ENCODE data around the gene RBM3.
A peak's percentile ranks its signal among the peaks of the same experiment; 100 is the strongest.
"Not testable (repeated sequence)": the region's sequence is repeated elsewhere in the genome, so short reads cannot be mapped to it uniquely, and the experiment has no call there.

RBM3 gene

GRCh38 chrX:48574270-48575266 is at the start of gene RBM3:
TSS of gene RBM3 (plus strand) at chrX:48574484. CDS start at chrX:48575181, 697 bp downstream.
- peak; percentile 95 for DNase-seq (ENCODE audit: low spot score)

GRCh38 chrX:48525853-48526252 is 48.4 kb upstream of the RBM3 start:
- DNase-seq (ENCODE audit: low spot score), result not testable (repeated sequence)

GRCh38 chrX:48530736-48531135 is 43.5 kb upstream of the RBM3 start:
- no peak for DNase-seq (ENCODE audit: low spot score)

- DNase-seq (ENCODE audit: low spot score), result no peak
Observed at GRCh38 chrX:48531358-48531959, 42.8 kb upstream of the RBM3 start.

GRCh38 chrX:48532161-48532560 is 42.1 kb upstream of the RBM3 start:
- no peak for DNase-seq (ENCODE audit: low spot score)

GRCh38 chrX:48533165-48533564 is 41.1 kb upstream of the RBM3 start:
- no peak for DNase-seq (ENCODE audit: low spot score)

- DNase-seq (ENCODE audit: low spot score), result no peak
Observed at GRCh38 chrX:48538641-48539344, 35.5 kb upstream of the RBM3 start.

DNA sequence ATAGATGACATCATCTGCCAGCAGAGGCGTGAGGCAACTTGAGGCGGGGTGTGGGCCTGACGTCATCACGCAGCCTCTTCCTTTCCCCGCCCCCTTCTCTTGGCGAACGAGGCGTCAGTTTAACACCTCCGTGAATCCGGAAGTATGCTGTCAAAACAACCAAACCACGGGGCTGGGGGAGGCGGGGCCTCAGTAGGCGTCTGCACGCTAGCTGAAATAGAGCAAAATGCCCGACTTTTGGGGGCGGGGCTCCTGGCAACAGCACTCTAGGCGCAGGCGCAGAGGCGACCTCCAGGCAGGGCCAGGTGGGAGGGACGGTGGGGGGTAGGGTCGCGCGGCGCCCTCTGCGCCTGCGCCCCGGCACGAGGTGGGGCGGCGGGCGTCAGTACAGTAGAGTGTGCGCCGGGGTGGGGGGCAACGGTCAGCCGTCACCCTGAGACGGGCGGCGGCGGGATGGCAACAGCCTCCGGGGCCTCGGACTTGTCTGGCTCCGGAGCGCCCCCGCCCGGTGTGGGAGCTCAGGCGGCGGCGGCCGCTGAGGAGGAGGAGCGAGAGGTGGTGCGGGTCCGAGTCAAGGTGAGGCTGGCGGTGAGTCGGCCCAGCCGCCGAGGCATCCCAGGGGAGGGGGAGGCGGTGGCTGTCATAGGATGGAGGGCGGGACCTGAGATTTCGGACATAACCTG is 34.8 kb upstream of the RBM3 start, which contains the start of gene TBC1D25:
Gene TBC1D25, plus strand, starts transcription at position 370 of the 683 bp plus-strand sequence. Its CDS starts 84 bp downstream, at position 454.
- DNase-seq (ENCODE audit: low spot score), result peak; percentile 96

- DNase-seq (ENCODE audit: low spot score), result peak; percentile 34
Observed at GRCh38 chrX:48540028-48540375, 34.3 kb upstream of the RBM3 start.

- DNase-seq (ENCODE audit: low spot score), result no peak
Observed at GRCh38 chrX:48540480-48540879, 33.8 kb upstream of the RBM3 start.

- DNase-seq (ENCODE audit: low spot score), result no peak
Observed at GRCh38 chrX:48541140-48541814, 33.0 kb upstream of the RBM3 start.

- DNase-seq (ENCODE audit: low spot score), result no peak
Observed at GRCh38 chrX:48548871-48549270, 25.4 kb upstream of the RBM3 start.

GRCh38 chrX:48555731-48556325 is 18.5 kb upstream of the RBM3 start:
- DNase-seq (ENCODE audit: low spot score), result not testable (repeated sequence)

GRCh38 chrX:48558271-48558670 is 16.0 kb upstream of the RBM3 start:
- DNase-seq (ENCODE audit: low spot score), result no peak

DNA sequence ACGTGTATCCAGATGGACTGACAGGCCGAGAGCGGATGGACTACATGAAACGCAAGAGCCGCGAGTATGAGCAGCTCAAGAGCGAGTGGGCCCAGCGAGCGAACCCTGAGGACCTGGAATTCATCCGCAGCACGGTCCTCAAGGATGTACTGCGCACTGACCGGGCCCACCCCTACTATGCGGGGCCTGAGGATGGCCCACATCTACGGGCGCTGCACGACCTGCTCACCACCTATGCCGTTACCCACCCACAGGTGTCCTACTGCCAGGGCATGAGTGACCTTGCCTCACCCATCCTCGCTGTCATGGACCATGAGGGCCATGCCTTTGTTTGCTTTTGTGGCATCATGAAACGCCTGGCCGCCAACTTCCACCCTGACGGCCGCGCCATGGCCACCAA is 14.6 kb upstream of the RBM3 start:
- DNase-seq (ENCODE audit: low spot score), result no peak

DNA sequence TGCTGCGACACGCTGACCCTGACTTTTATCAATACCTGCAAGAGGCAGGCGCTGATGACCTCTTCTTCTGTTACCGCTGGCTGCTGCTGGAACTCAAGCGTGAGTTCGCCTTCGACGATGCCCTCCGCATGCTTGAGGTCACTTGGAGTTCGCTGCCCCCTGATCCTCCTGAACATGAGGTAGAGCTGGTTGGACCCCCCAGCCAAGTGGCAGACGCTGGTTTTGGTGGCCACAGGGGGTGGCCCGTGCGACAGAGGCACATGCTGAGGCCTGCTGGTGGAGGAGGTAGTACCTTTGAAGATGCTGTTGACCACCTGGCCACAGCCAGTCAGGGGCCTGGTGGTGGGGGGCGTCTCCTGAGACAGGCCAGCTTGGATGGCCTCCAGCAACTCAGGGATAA is 14.2 kb upstream of the RBM3 start:
- no peak for DNase-seq (ENCODE audit: low spot score)

- DNase-seq (ENCODE audit: low spot score), result no peak
Observed at GRCh38 chrX:48560681-48561080, 13.6 kb upstream of the RBM3 start.

GRCh38 chrX:48569958-48570357 is 4.3 kb upstream of the RBM3 start:
- no peak for DNase-seq (ENCODE audit: low spot score)

- DNase-seq (ENCODE audit: low spot score), result peak; percentile 13
Observed at GRCh38 chrX:48573690-48574269, 504 bp upstream of the RBM3 start.

- DNase-seq (ENCODE audit: low spot score), result no peak
Observed at GRCh38 chrX:48575642-48576041, 1.4 kb downstream of the RBM3 start.

DNA sequence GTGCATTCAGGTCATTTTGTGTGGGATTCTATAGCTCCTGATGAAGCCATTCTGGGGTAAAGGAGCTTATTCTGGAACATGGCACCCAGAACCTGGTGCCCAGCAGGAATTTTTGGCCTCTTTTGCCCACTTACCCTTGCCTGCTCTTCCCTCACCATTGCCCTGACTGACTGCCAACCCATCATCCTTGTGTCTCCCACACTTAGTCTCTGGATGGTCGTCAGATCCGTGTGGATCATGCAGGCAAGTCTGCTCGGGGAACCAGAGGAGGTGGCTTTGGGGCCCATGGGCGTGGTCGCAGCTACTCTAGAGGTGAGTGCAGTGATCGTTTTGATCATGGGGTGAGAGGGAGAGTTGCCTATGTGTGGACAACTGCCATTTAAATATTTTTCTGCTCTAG is 1.8 kb downstream of the RBM3 start:
- no peak for DNase-seq (ENCODE audit: low spot score)

Data from Ammon's horn (tissue), 1 donor.